Colonic mucosa (tissue), 4 donors: ENCODE measurements around the gene KRT26. TPM values are rescaled to one million over a fixed set of nuclear protein-coding genes. Genes with fewer than 3 reads are reported as not detected.
"Not testable (repeated sequence)": the region's sequence is repeated elsewhere in the genome, so short reads cannot be mapped to it uniquely, and the experiment has no call there.

ENCODE experiments used
- DNase-seq: peaks from one replicate; pipeline ENCODE4 v3.0.0-alpha.2; 2020
- H3K27ac ChIP-seq: fragments of 200-600 bp; one replicate; pipeline ENCODE4 v1.8.0; 2021
- H3K27me3 ChIP-seq: fragments of 200-600 bp; one replicate; pipeline ENCODE4 v1.8.0; 2021
- H3K36me3 ChIP-seq: fragments of 200-600 bp; one replicate; pipeline ENCODE4 v1.8.0; 2021
- H3K4me1 ChIP-seq: fragments of 200-600 bp; one replicate; pipeline ENCODE4 v1.8.0; 2021; ENCODE audit warnings: mild to moderate bottlenecking
- H3K4me3 ChIP-seq: fragments of 200-600 bp; one replicate; pipeline ENCODE4 v1.8.0; 2021
- H3K9ac ChIP-seq, 2 donors: one replicate each; pipeline ENCODE4 v1.7.0; 2013; ENCODE audit warnings: control low read depth in 2 of 2, low read depth in 2 of 2, low read length in 2 of 2
- H3K9me3 ChIP-seq: fragments of 200-600 bp; one replicate; pipeline ENCODE4 v1.8.0; 2021
- intact Hi-C: fragments of 100-400 bp; cut with DNase I; formaldehyde crosslinking; loops from one replicate; pipeline ENCODE4 v1.14.1; 2022
- total RNA-seq, 2 donors: library from RNA; stranded (reverse); fragmentation: NEBNext Ultra II Directional in 1 of 2; extraction: Animal tissue kit (Norgen Biotek cat#: 25700) in 1 of 2; gene quantifications; one replicate each; pipeline ENCODE4 v1.2.1, GENCODE V29; 2021
- TF ChIP-seq, protein P1 (sequence below): fragments of 200-600 bp; IDR thresholded peaks from one replicate; pipeline ENCODE4 v1.8.0; 2022; ENCODE audit warnings: antibody characterized with exemption, mild to moderate bottlenecking
- donor health status: healthy.
- donor health status: DM: no; HTN: no; CAD: no.
- donor health status: DM: no; HTN: no; CAD: no.

KRT26 gene
- total RNA-seq, 2 donors from 2014 or later = not detected

DNA sequence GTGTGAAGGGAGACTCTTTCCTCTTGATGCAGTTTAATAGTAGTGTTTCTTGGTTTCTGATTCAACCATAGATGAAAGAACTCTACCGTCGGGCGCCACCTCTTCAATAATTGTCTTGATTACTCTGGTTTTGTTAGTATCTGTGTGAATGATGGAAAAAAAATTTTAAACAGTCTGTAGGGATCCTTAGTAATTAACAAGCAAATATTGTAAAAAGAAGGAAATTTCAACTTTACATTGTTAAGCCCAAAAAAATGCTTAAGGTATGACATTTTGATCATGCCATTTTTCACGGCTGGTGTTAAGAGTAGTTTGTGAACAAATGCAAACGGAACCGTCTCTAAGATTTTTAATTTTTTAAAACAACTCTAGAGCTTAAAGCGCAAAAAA is 46.3 kb upstream of the KRT26 start:
- Histone ChIP-seq H3K4me3 (peak overlapping the region; percentile 60), H3K9me3 (no peaks in the 10 kb centered on the region), H3K9ac (peak overlapping the region; percentile 26 to 40), H3K27ac (peak overlapping the region; percentile 82), H3K27me3 (no peaks in the 10 kb centered on the region), H3K4me1 (no peaks in the 10 kb centered on the region), H3K36me3 (no peaks in the 10 kb centered on the region)
- TF ChIP-seq, protein P1, sequence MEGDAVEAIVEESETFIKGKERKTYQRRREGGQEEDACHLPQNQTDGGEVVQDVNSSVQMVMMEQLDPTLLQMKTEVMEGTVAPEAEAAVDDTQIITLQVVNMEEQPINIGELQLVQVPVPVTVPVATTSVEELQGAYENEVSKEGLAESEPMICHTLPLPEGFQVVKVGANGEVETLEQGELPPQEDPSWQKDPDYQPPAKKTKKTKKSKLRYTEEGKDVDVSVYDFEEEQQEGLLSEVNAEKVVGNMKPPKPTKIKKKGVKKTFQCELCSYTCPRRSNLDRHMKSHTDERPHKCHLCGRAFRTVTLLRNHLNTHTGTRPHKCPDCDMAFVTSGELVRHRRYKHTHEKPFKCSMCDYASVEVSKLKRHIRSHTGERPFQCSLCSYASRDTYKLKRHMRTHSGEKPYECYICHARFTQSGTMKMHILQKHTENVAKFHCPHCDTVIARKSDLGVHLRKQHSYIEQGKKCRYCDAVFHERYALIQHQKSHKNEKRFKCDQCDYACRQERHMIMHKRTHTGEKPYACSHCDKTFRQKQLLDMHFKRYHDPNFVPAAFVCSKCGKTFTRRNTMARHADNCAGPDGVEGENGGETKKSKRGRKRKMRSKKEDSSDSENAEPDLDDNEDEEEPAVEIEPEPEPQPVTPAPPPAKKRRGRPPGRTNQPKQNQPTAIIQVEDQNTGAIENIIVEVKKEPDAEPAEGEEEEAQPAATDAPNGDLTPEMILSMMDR = no peak
- no peak for DNase-seq
- intact Hi-C loops = no loop called here

DNA sequence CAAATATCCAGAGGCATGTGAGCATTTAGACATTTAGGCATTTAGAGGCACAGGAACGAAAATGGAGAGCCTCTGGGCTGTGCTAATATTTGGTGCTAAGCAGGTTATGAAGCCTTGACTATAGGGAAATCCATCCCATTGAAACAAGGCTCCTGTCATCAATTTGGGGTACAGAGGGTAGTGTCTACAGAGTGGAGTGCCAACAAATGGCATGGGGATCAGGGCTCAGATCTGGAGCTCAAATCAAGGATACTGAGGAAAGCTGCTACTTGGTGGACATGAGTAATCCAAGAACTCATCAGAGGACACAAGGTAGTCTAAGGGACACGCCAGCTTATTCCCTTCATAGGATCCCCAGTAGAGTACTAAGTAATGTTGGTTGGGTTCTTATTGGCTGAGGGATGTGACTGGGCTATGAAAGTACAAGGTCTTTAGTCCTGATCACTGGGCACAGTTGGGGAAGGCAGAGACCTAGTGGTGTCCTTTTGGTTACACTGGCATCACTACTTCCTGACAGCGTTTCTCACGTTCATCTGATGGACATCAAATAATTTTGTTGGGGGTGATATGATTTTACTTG is 45.2 kb upstream of the KRT26 start:
- no peak overlapping the region for H3K4me3 ChIP-seq
- H3K9me3 ChIP-seq = no peaks in the 10 kb centered on the region
- DNase-seq = no peak
- TF ChIP-seq, protein P1 = no peak
- no peaks in the 10 kb centered on the region for H3K27me3 ChIP-seq
- H3K36me3 ChIP-seq = no peaks in the 10 kb centered on the region
- no peak overlapping the region for H3K27ac ChIP-seq
- no peaks in the 10 kb centered on the region for H3K4me1 ChIP-seq
- H3K9ac ChIP-seq = no peak overlapping the region
- intact Hi-C loops = no loop called here

DNA sequence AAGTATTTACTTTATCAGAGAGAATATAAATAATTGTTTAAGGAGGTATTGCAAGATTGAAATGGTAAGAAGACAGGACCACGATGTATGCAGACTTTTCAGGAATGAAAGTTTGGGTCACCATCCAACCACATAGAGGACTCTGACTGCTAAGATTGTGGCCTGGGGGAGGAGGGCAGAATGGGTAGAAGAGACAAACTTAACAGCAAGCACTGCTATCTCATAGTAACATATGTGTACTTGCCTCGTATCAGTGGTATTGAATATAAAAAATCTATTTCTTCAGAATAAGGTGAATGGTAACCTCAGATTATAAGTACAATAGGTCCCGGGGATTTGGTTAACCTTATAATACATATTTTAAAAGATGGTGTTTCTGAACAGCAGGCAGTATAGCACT is 44.6 kb upstream of the KRT26 start:
- intact Hi-C loops = no loop called here
- Histone ChIP-seq H3K27me3 (peaks cover 2% of the 10 kb centered on the region), H3K36me3 (no peaks in the 10 kb centered on the region), H3K9me3 (no peaks in the 10 kb centered on the region), H3K4me3 (no peak overlapping the region), H3K27ac (no peak overlapping the region), H3K4me1 (no peaks in the 10 kb centered on the region), H3K9ac (no peak overlapping the region)
- TF ChIP-seq, protein P1 = no peak
- no peak for DNase-seq

GRCh38 chr17:40815381-40815780 is 43.4 kb upstream of the KRT26 start:
- H3K27ac ChIP-seq = no peak overlapping the region
- no peak overlapping the region for H3K4me3 ChIP-seq
- TF ChIP-seq, protein P1 = no peak
- H3K36me3 ChIP-seq = no peaks in the 10 kb centered on the region
- no peaks in the 10 kb centered on the region for H3K9me3 ChIP-seq
- intact Hi-C loops = no loop called here
- no peak overlapping the region for H3K9ac ChIP-seq
- peaks cover 11% of the 10 kb centered on the region for H3K27me3 ChIP-seq
- DNase-seq = no peak
- no peaks in the 10 kb centered on the region for H3K4me1 ChIP-seq

GRCh38 chr17:40814657-40815056 is 42.7 kb upstream of the KRT26 start:
- intact Hi-C loops, H3K4me1 ChIP-seq, H3K36me3 ChIP-seq, H3K27ac ChIP-seq, H3K4me3 ChIP-seq, H3K9me3 ChIP-seq, H3K9ac ChIP-seq, DNase-seq: not testable (repeated sequence)
- H3K27me3 ChIP-seq = peaks cover 12% of the 10 kb centered on the region

- DNase-seq = no peak
- peaks cover 12% of the 10 kb centered on the region for H3K27me3 ChIP-seq
- TF ChIP-seq, protein P1 = no peak
- no peaks in the 10 kb centered on the region for H3K36me3 ChIP-seq
- H3K9me3 ChIP-seq = no peaks in the 10 kb centered on the region
- H3K9ac ChIP-seq = no peak overlapping the region
- intact Hi-C loops = no loop called here
- no peak overlapping the region for H3K4me3 ChIP-seq
- no peak overlapping the region for H3K27ac ChIP-seq
- H3K4me1 ChIP-seq = no peaks in the 10 kb centered on the region
Observed at GRCh38 chr17:40813804-40814203, 41.8 kb upstream of the KRT26 start.
